ENCODE data around the gene SLC9A8.

The SLC9A8 gene

GRCh38 chr20:49812507-49813304 is at the start of gene SLC9A8 (continued):
- TF ChIP-seq PRDM6 (tag by site-specific recombination; IDR thresholded peaks at IDR 0.05): no peak
- TF ChIP-seq ZBTB6 (tag by site-specific recombination; IDR thresholded peaks at IDR 0.05): no peak
- TF ChIP-seq SETDB1 (IDR thresholded peaks at IDR 0.05; ENCODE audit: insufficient read length, low read length): no peak
- TF ChIP-seq ZNF391 (tag by site-specific recombination; IDR thresholded peaks at IDR 0.05; ENCODE audit: borderline replicate concordance, low read depth): 0 out of 2 replicates have a peak, but pooled peaks have one; percentile 17
- peak; percentile 56; the same call in 1 of the 2 replicates for TF ChIP-seq ZNF518A (tag by site-specific recombination; conservative IDR thresholded peaks at IDR 0.05; ENCODE audit: low read depth)
- no peak for TF ChIP-seq ZNF555 (tag by site-specific recombination; conservative IDR thresholded peaks at IDR 0.05)
- TF ChIP-seq ZBTB11 (tag by site-specific recombination; conservative IDR thresholded peaks at IDR 0.05; ENCODE audit: low read depth): peak; percentile 87
- no peak for TF ChIP-seq ZNF121 (tag by site-specific recombination; IDR thresholded peaks at IDR 0.05)
- peak; percentile 46; the same call in 1 of the 2 replicates for TF ChIP-seq WT1 (tag by site-specific recombination; IDR thresholded peaks at IDR 0.05)
- TF ChIP-seq ZNF560 (tag by site-specific recombination; IDR thresholded peaks at IDR 0.05; ENCODE audit: borderline replicate concordance): no peak
- TF ChIP-seq ZEB2 (tag by site-specific recombination; IDR thresholded peaks at IDR 0.05): peak; percentile 69
- TF ChIP-seq ZNF629 (tag by site-specific recombination; IDR thresholded peaks at IDR 0.05): peak; percentile 93
- peak; percentile 54; the same call in 1 of the 2 replicates for TF ChIP-seq ZXDB (tag by site-specific recombination; IDR thresholded peaks at IDR 0.05)
- no peak for TF ChIP-seq ZNF202 (tag by site-specific recombination; IDR thresholded peaks at IDR 0.05; ENCODE audit: borderline replicate concordance)
- peak; percentile 53; the same call in 1 of the 2 replicates for TF ChIP-seq KLF8 (tag by site-specific recombination; IDR thresholded peaks at IDR 0.05)
- no peak for TF ChIP-seq GLI4 (tag by site-specific recombination; IDR thresholded peaks at IDR 0.05)
- no peak for TF ChIP-seq ZNF175 (tag by site-specific recombination; IDR thresholded peaks at IDR 0.05)
- TF ChIP-seq ZNF311 (tag by site-specific recombination; IDR thresholded peaks at IDR 0.05; ENCODE audit: borderline replicate concordance): no peak
- TF ChIP-seq ZNF132 (tag by site-specific recombination; IDR thresholded peaks at IDR 0.05; ENCODE audit: borderline replicate concordance): no peak
- no peak for TF ChIP-seq ZNF792 (tag by site-specific recombination; IDR thresholded peaks at IDR 0.05)
- TF ChIP-seq ZFP69B (tag by site-specific recombination; IDR thresholded peaks at IDR 0.05): peak; percentile 23; the same call in 1 of the 2 replicates
- TF ChIP-seq ZNF394 (tag by site-specific recombination; IDR thresholded peaks at IDR 0.05; ENCODE audit: borderline replicate concordance): peak; percentile 35
- no peak for TF ChIP-seq ZNF521 (tag by site-specific recombination; IDR thresholded peaks at IDR 0.05)
- TF ChIP-seq ZNF768 (tag by site-specific recombination; IDR thresholded peaks at IDR 0.05): no peak
- no peak for TF ChIP-seq ZNF707 (tag by site-specific recombination; IDR thresholded peaks at IDR 0.05)
- peak; percentile 67 for TF ChIP-seq GLIS1 (tag by site-specific recombination; IDR thresholded peaks at IDR 0.05)
- no peak for TF ChIP-seq ZNF645 (tag by site-specific recombination; IDR thresholded peaks at IDR 0.05)

Data from HEK293 (cell line).